C4-2B (cell line): ENCODE results near the gene ANKRD52.

ENCODE experiments used
- CTCF ChIP-seq: fragments of 450-650 bp; conservative IDR thresholded peaks from 2 replicates; pipeline ENCODE4 v1.5.1; 2017; ENCODE audit warnings: mild to moderate bottlenecking
- ZFX ChIP-seq: fragments of 450-650 bp; IDR thresholded peaks from 2 replicates; pipeline ENCODE4 v1.6.1; 2017

GRCh38 chr12:56219840-56220239 is 38.3 kb downstream of the ANKRD52 start:
- TF ChIP-seq CTCF = no peak
- TF ChIP-seq ZFX = no peak
